ENCODE measurements around the gene LMBRD2. TPM values are rescaled to one million over a fixed set of nuclear protein-coding genes. Genes with fewer than 3 reads are reported as not detected.

LMBRD2 gene
- total and polyA plus RNA-seq, 2 donors (not counting 3 experiments of a cell fraction or from before 2014, with no cell fraction given) = 1.2 to 5.2 TPM

GRCh38 chr5:36198281-36198680 is 46.6 kb upstream of the LMBRD2 start:
- BruUV-seq (replicated peaks) = no TSS peak
- Histone ChIP-seq H3K27me3 (ENCODE audit: control insufficient read depth in 2 of 2, insufficient read depth in 2 of 2, low read length in 2 of 2) (no peaks in the 10 kb centered on the region), H3K9me1 (replicated peaks; ENCODE audit: control insufficient read depth, extremely low read depth, insufficient read depth, low read length) (no peaks in the 10 kb centered on the region), H3K4me1 (ENCODE audit: control insufficient read depth, extremely low read depth, insufficient read depth, low read length) (peaks cover 12% of the 10 kb centered on the region), H3K27ac (ENCODE audit: insufficient read depth, low read depth, low read length) (no peak overlapping the region), H3K79me2 (ENCODE audit: control insufficient read depth, insufficient read depth, low read length) (no peaks in the 10 kb centered on the region), H3K4me3 (replicated peaks in 1 of 3; ENCODE audit: insufficient read depth in 1 of 3, low read depth in 1 of 3, low read length in 3 of 3) (no peak overlapping the region), H3K9me3 (replicated peaks; ENCODE audit: control insufficient read depth, insufficient read depth, low read length) (no peaks in the 10 kb centered on the region), H3K4me2 (ENCODE audit: insufficient read depth, low read length) (no peak overlapping the region), H2AFZ (ENCODE audit: low read depth, low read length) (no peak overlapping the region), H3K9ac (replicated peaks; ENCODE audit: extremely low read depth, insufficient read depth, low read length) (no peak overlapping the region), H4K20me1 (replicated peaks; ENCODE audit: control insufficient read depth, extremely low read depth, insufficient read depth, low read length) (no peaks in the 10 kb centered on the region), H3K36me3 (ENCODE audit: control insufficient read depth in 2 of 2, extremely low read depth in 1 of 2, insufficient read depth in 2 of 2, low read length in 2 of 2) (peaks cover 0 to 9% of the 10 kb centered on the region in 2 experiments)
- POLR2A ChIA-PET = no interaction called here
- no peak for DNase-seq (ENCODE audit: low read depth, low spot score)
- dilution Hi-C loops (cut with MboI; ENCODE audit: extremely low pct_ligation_motif_present, low sequenced_read_pairs) (no loop called here), intact Hi-C loops (cut with micrococcal nuclease) (no loop called here)
- TF ChIP-seq POLR2A (IDR thresholded peaks at IDR 0.05; ENCODE audit: low read depth, low read length) (no peak), MAX (IDR thresholded peaks at IDR 0.05; ENCODE audit: insufficient read depth, insufficient read length) (no peak), EZH2 (IDR thresholded peaks at IDR 0.05; ENCODE audit: borderline replicate concordance, low read depth, low read length, severe bottlenecking) (no peak), FOS (IDR thresholded peaks at IDR 0.05; ENCODE audit: borderline replicate concordance, insufficient read depth, low read length) (no peak), JUN (IDR thresholded peaks at IDR 0.05; ENCODE audit: borderline replicate concordance, insufficient read depth, insufficient read length, low read depth) (no peak), CTCF (IDR thresholded peaks at IDR 0.05; ENCODE audit: extremely low read depth in 1 of 2, insufficient read depth in 1 of 2, low read depth in 1 of 2, low read length in 2 of 2) (no peak), POLR2AphosphoS5 (IDR thresholded peaks at IDR 0.05; ENCODE audit: insufficient read depth, low read depth, low read length) (no peak), MYC (IDR thresholded peaks at IDR 0.05; ENCODE audit: low read depth, low read length) (no peak), GATA2 (IDR thresholded peaks at IDR 0.05; ENCODE audit: insufficient read depth, insufficient read length, low read depth, low read length) (no peak)
- CTCF ChIA-PET = interaction anchor here (4.0 kb wide), 1 partner anchor 20 kb away, joined by 21 read pairs; no protein-coding TSS in a partner anchor
- FAIRE-seq = no peak

Measured in endothelial cell of umbilical vein (primary cell).